Measurements from ENCODE around the gene SSB. TPM values are rescaled to one million over a fixed set of nuclear protein-coding genes. Genes with fewer than 3 reads are reported as not detected.

SSB gene
- total RNA-seq, 1 donor from 2014 or later = 296 TPM

DNA sequence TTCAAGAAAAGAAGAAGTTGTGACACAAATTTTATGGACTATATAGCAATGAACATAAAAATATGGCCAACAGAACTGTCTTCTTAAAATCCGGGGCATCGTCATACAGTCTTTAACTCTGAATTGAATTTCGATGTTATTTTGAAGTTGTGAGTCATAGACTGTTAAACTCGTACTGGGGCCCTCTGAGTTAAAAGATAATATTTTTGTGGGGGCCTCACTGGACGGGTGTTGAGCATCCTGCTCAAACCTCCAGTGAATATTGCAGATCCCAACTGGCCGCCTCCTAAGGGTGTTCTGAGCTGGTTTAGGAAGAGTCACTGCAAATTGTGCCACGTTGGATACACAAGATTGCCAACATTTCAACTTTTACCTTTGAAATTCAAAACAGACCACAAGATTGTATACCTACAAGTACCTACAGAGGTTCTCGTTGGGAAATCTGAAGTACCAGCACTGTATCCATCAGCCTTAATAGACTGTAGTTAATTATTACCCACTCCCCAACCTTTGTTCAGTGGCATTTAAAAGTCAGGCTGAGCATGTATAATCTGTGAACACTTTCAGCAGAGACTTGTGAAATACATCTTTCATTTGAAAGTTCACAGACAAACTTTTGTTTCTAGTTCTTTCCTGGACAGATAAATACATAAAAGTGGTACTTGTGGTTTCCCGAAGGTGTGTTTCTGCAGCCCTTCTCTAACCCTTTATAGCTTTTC, 37.3 kb upstream of the SSB start:
- H3K4me1 Mint-ChIP-seq = peaks cover 2% of the 10 kb centered on the region
- no peaks in the 10 kb centered on the region for H3K36me3 ChIP-seq
- H2AFZ ChIP-seq (replicated peaks) = no peak overlapping the region
- TF ChIP-seq EZH2 (IDR thresholded peaks at IDR 0.05) (no peak), EZH2phosphoT487 (IDR thresholded peaks at IDR 0.05) (no peak)
- TF ChIP-seq, protein P1, sequence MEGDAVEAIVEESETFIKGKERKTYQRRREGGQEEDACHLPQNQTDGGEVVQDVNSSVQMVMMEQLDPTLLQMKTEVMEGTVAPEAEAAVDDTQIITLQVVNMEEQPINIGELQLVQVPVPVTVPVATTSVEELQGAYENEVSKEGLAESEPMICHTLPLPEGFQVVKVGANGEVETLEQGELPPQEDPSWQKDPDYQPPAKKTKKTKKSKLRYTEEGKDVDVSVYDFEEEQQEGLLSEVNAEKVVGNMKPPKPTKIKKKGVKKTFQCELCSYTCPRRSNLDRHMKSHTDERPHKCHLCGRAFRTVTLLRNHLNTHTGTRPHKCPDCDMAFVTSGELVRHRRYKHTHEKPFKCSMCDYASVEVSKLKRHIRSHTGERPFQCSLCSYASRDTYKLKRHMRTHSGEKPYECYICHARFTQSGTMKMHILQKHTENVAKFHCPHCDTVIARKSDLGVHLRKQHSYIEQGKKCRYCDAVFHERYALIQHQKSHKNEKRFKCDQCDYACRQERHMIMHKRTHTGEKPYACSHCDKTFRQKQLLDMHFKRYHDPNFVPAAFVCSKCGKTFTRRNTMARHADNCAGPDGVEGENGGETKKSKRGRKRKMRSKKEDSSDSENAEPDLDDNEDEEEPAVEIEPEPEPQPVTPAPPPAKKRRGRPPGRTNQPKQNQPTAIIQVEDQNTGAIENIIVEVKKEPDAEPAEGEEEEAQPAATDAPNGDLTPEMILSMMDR (IDR thresholded peaks at IDR 0.05) = no peak
- H3K9me3 ChIP-seq (ENCODE audit: low read depth) = no peaks in the 10 kb centered on the region
- no peaks in the 10 kb centered on the region for H3F3A ChIP-seq (ENCODE audit: low read depth)
- H3K79me2 ChIP-seq (ENCODE audit: low read depth) = no peaks in the 10 kb centered on the region
- peaks cover 16% of the 10 kb centered on the region for H3K9me3 Mint-ChIP-seq
- H3K4me1 ChIP-seq = no peaks in the 10 kb centered on the region
- H3K27ac Mint-ChIP-seq = no peak overlapping the region
- peaks cover 37% of the 10 kb centered on the region for H3K36me3 Mint-ChIP-seq
- no peak overlapping the region for H3K4me2 ChIP-seq
- no peak overlapping the region for H3K4me3 Mint-ChIP-seq
- H3K9ac ChIP-seq = no peak overlapping the region
- no peak overlapping the region for H3K4me3 ChIP-seq
- no peaks in the 10 kb centered on the region for H4K20me1 ChIP-seq (ENCODE audit: low read depth)
- no peak overlapping the region for H3K27ac ChIP-seq
- no peaks in the 10 kb centered on the region for H3K27me3 Mint-ChIP-seq (ENCODE audit: insufficient read depth, low read depth)
- DNase-seq (ENCODE audit: low spot score) = no peak
- no peaks in the 10 kb centered on the region for H3K27me3 ChIP-seq

DNA sequence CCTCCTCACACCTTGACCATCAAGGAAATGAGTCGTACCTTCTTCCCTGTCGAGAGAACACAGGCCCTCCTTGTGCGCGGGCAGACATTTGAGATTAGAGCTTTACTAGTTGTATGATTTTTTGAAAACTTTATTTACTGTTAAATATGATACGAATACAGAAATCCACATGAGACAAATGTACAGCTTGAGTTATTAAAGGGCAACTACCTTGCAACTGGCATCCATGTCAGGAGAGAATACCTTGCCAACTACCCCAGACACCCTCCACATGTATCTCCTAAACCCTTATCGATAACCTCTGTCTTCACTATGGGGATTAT, 36.7 kb upstream of the SSB start:
- Histone ChIP-seq H3F3A (ENCODE audit: low read depth) (no peaks in the 10 kb centered on the region), H3K4me3 (no peak overlapping the region), H3K36me3 (no peaks in the 10 kb centered on the region), H3K27ac (no peak overlapping the region), H3K9me3 (ENCODE audit: low read depth) (no peaks in the 10 kb centered on the region), H3K4me2 (no peak overlapping the region), H3K79me2 (ENCODE audit: low read depth) (no peaks in the 10 kb centered on the region), H4K20me1 (ENCODE audit: low read depth) (no peaks in the 10 kb centered on the region), H2AFZ (replicated peaks) (no peak overlapping the region), H3K9ac (no peak overlapping the region), H3K4me1 (no peaks in the 10 kb centered on the region), H3K27me3 (no peaks in the 10 kb centered on the region)
- peaks cover 14% of the 10 kb centered on the region for H3K9me3 Mint-ChIP-seq
- no peak overlapping the region for H3K4me3 Mint-ChIP-seq
- peaks cover 2% of the 10 kb centered on the region for H3K4me1 Mint-ChIP-seq
- TF ChIP-seq, protein P1 (IDR thresholded peaks at IDR 0.05) = no peak
- no peak for TF ChIP-seq EZH2phosphoT487 (IDR thresholded peaks at IDR 0.05)
- TF ChIP-seq EZH2 (IDR thresholded peaks at IDR 0.05) = no peak
- peaks cover 36% of the 10 kb centered on the region for H3K36me3 Mint-ChIP-seq
- DNase-seq (ENCODE audit: low spot score) = no peak
- H3K27ac Mint-ChIP-seq = no peak overlapping the region
- H3K27me3 Mint-ChIP-seq (ENCODE audit: insufficient read depth, low read depth) = no peaks in the 10 kb centered on the region

DNA sequence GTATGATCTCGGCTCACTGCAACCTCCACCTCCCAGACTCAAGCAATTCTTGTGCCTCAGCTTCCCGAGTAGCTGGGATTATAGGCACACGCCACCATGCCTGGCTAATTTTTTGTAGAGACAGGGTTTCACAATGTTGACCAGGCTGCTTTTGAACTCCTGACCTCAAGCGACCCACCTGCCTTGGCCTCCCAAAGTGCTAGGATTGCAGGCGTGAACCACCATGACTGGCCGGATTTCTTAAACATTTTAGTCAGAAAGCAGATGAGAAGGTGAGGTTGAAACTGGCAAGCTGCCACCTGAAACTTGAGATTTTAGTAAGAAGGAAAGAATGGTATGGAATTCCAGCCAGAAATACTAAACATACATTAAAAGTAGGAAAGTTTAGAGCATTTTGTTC, 33.1 kb upstream of the SSB start:
- no peaks in the 10 kb centered on the region for H3F3A ChIP-seq (ENCODE audit: low read depth)
- no peak overlapping the region for H3K27ac ChIP-seq
- no peaks in the 10 kb centered on the region for H3K79me2 ChIP-seq (ENCODE audit: low read depth)
- H3K9ac ChIP-seq = no peak overlapping the region
- no peak overlapping the region for H3K4me3 ChIP-seq
- TF ChIP-seq, protein P1 (IDR thresholded peaks at IDR 0.05) = no peak
- TF ChIP-seq EZH2 (IDR thresholded peaks at IDR 0.05) (no peak), EZH2phosphoT487 (IDR thresholded peaks at IDR 0.05) (no peak)
- H2AFZ ChIP-seq (replicated peaks) = no peak overlapping the region
- H3K9me3 Mint-ChIP-seq = peaks cover 4% of the 10 kb centered on the region
- no peaks in the 10 kb centered on the region for H3K27me3 ChIP-seq
- H4K20me1 ChIP-seq (ENCODE audit: low read depth) = no peaks in the 10 kb centered on the region
- H3K4me1 Mint-ChIP-seq = no peaks in the 10 kb centered on the region
- no peaks in the 10 kb centered on the region for H3K27me3 Mint-ChIP-seq (ENCODE audit: insufficient read depth, low read depth)
- no peak overlapping the region for H3K27ac Mint-ChIP-seq
- H3K4me2 ChIP-seq = no peak overlapping the region
- no peaks in the 10 kb centered on the region for H3K4me1 ChIP-seq
- no peak overlapping the region for H3K4me3 Mint-ChIP-seq
- H3K9me3 ChIP-seq (ENCODE audit: low read depth) = no peaks in the 10 kb centered on the region
- no peaks in the 10 kb centered on the region for H3K36me3 ChIP-seq
- peaks cover 23% of the 10 kb centered on the region for H3K36me3 Mint-ChIP-seq
- DNase-seq (ENCODE audit: low spot score) = no peak
